SK-N-SH (cell line): ENCODE results near the gene LCE7A.

Source experiments
- CHD2 ChIP-seq: fragments of 150-350 bp; IDR thresholded peaks from 2 replicates; pipeline ENCODE4 v1.6.1; 2018; ENCODE audit warnings: low read length; ENCODE audit not compliant: partially characterized antibody
- CTCF ChIP-seq: fragments of 200-600 bp; sonication (generic); IDR thresholded peaks from 2 replicates; pipeline ENCODE4 v1.6.1; 2017; ENCODE audit warnings: antibody characterized with exemption, mild to moderate bottlenecking, moderate library complexity
- RAD21 ChIP-seq: IDR thresholded peaks from 2 replicates; pipeline ENCODE4 v1.6.1; 2012; ENCODE audit warnings: mild to moderate bottlenecking, low read length

- TF ChIP-seq CTCF, result no peak
- TF ChIP-seq CHD2, result no peak
- no peak for TF ChIP-seq RAD21
These were observed 24.3 kb downstream of the LCE7A start for GRCh38 chr1:152884085-152884484.
